NCI-H2196 (cell line): ENCODE measurements around the gene CPNE6.
"Not testable (repeated sequence)": the region's sequence is repeated elsewhere in the genome, so short reads cannot be mapped to it uniquely, and the experiment has no call there.

Experiments
- DNase-seq: peaks from one replicate; lab custom pipeline; 2025; ENCODE audit not compliant: unreplicated experiment; lab: John Stamatoyannopoulos, UW

The CPNE6 gene

GRCh38 chr14:24071144-24071697, at the start of gene CPNE6:
Gene CPNE6 (plus strand): TSS chr14:24071562. CDS start chr14:24072937, 1,375 bp downstream.
- no peak for DNase-seq

- DNase-seq: not testable (repeated sequence)
Observed at GRCh38 chr14:24024939-24025418, 46.4 kb upstream of the CPNE6 start.

DNA sequence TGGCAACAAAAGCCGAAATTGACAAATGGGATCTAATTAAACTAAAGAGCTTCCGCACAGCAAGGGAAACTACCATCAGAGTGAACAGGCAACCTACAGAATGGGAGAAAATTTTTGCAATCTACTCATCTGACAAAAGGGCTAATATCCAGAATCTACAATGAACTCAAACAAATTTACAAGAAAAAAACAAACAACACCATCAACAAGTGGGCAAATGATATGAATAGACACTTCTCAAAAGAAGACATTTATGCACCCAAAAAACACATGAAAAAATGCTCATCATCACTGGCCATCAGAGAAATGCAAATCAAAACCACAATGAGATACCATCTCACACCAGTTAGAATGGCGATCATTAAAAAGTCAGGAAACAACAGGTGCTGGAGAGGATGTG, 41.7 kb upstream of the CPNE6 start:
- DNase-seq: not testable (repeated sequence)

- not testable (repeated sequence) for DNase-seq
Observed at GRCh38 chr14:24031331-24031730, 40.0 kb upstream of the CPNE6 start.

DNA sequence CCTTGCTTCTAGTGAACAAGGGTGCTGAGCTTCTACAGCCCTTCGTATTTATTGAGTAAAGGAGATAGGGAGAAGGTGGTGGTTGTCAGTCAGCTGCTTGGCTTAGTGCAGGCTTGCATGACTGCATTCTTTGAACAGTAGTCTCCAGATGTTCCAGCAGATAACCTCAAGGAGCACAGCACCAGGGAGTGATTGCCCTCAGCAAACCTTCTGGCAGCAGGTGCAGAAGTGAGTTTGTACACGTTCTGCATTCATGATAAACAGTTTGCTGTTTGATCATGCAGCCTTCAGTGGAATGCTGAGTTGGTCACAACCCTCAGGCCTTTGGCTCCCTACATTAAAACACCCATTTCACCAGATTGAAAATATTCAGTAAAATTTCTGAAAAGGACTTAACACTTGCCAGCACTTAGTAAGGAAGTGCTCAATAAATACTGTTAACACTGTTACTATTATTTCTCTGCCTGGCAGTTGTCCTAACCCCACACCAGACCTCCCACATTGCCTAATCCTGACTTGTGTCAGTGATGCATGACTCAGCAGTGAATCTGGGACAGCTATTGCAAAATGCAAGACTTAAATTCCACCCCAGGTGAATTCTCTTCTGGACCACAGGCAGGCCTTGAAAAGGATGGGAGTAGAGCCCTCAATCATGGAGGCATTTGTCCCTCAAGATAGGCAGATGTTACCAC, 38.5 kb upstream of the CPNE6 start:
- DNase-seq: no peak

- DNase-seq: peak; percentile 29
Observed at GRCh38 chr14:24035769-24036168, 35.6 kb upstream of the CPNE6 start.

GRCh38 chr14:24036169-24036962, 35.0 kb upstream of the CPNE6 start:
- DNase-seq: peak; percentile 79

DNA sequence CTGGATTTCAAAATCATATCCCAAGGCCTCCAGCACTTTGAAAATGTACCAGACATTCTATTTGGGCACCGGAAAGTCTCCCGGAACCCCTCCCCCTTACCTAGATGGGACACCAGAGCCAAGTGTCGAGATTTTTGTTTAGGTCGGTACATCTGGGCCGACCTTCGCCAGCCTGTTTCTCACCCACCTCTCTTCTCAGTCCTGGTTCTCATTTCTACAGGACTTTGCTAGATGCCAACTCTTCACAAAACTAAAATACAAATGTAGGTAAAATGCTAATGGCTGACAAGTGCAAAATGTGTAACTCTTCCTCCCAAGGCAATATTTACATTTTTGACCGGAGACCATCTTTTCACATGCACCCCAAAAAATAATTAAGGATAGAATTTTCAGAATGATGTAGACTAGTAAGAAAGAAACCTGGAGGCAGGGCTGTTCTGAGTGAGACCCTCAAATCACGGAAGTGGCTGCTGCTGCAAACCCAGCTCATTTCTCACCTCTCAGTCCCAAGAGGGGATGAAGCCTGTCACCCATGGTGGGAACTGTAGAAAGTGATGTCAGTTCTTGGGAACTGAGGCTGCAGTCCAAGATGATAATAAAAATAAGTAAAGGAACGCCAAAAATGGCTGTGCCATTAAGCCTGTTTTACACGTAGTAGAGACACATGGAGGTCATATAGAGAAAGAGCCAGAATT, 34.3 kb upstream of the CPNE6 start:
- not testable (repeated sequence) for DNase-seq

GRCh38 chr14:24037658-24038037, 33.7 kb upstream of the CPNE6 start:
- DNase-seq: no peak

DNA sequence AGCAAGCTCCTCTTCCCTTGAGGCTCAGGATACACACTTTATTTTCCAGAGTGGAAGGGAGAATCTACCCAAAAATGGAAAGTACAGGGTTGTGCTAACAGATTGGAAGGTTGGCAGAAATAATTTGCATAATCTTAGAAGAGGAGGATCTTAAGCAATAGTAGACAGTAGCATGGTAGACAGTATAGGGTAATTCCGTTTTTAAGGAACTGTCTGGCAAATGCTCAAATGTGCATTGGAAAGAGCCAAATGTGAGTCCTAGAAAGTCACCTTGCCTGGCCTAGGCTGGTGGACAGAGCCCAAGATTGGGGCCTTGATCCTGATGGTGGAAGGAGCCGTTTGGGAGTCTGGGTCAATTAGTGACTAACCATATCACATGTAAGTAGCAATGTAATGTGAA, 32.7 kb upstream of the CPNE6 start:
- DNase-seq: no peak

- DNase-seq: no peak
Observed at GRCh38 chr14:24040692-24041091, 30.7 kb upstream of the CPNE6 start.

- DNase-seq: no peak
Observed at GRCh38 chr14:24042746-24043145, 28.6 kb upstream of the CPNE6 start.

DNA sequence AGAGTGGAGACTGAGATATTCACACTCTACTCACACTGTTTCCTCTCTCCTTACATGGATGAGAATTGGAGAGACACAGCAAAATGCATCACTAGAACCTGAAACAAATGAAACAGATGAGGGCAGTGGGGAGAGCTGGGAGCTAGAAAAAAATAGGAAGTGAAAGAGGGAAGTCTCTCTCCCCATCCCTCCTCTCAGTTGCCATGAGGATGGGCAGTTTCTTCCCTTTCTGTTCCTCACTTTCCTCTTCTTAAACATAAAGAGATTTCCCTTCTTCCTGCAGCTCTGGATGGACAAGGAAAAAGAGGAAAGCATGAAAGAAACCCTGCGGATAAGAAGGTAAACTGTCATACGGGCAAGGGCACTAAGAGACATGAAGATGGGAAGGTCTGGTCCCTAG, 22.4 kb upstream of the CPNE6 start:
- not testable (repeated sequence) for DNase-seq

DNA sequence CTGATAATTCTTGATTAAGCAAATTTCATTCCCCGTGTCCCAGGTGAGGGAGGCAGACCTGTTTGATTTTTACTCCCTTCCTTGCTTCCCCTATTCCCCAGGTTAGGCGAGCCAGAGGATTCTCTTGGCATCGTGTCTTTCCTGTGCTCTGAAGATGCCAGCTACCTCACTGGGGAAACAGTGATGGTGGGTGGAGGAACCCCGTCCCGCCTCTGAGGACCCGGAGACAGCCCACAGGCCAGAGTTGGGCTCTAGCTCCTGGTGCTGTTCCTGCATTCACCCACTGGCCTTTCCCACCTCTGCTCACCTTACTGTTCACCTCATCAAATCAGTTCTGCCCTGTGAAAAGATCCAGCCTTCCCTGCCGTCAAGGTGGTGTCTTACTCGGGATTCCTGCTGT, 20.6 kb upstream of the CPNE6 start:
- DNase-seq: not testable (repeated sequence)

DNA sequence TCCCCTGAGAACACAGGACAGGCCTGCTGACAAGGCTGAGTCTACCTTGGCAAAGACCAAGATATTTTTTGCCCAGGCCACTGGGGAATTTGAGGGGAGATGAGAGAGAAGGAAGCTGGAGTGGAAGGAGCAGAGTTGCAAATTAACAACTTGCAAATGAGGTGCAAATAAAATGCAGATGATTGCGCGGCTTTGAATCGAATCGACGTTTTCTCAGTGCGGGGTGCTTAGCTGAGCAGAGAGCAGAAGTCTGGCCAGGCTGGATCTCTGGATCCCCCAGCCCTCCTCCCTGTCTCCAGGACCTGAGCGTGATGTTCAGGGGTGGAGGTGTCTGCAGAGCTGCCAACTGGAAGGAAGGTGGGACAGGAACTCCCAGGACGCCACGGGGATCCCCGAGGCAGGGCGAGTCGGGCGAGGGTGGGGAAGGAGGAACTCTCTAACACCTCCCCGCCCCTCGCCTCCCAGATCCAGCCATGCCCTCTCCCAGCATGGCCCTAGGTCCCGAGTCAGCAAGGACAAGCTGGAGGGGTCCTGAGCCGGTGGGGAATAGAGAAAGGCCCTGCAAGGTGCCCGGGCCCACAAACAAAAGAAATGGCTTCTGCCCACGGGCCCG, 20.1 kb upstream of the CPNE6 start:
- DNase-seq: no peak

- peak; percentile 77 for DNase-seq
Observed at GRCh38 chr14:24051789-24052655, 19.3 kb upstream of the CPNE6 start, which contains the start of gene CARMIL3. Gene CARMIL3 (plus strand): TSS chr14:24052009. CDS start chr14:24052154, 145 bp downstream.

GRCh38 chr14:24052656-24053547, 18.5 kb upstream of the CPNE6 start:
- DNase-seq: no peak

DNA sequence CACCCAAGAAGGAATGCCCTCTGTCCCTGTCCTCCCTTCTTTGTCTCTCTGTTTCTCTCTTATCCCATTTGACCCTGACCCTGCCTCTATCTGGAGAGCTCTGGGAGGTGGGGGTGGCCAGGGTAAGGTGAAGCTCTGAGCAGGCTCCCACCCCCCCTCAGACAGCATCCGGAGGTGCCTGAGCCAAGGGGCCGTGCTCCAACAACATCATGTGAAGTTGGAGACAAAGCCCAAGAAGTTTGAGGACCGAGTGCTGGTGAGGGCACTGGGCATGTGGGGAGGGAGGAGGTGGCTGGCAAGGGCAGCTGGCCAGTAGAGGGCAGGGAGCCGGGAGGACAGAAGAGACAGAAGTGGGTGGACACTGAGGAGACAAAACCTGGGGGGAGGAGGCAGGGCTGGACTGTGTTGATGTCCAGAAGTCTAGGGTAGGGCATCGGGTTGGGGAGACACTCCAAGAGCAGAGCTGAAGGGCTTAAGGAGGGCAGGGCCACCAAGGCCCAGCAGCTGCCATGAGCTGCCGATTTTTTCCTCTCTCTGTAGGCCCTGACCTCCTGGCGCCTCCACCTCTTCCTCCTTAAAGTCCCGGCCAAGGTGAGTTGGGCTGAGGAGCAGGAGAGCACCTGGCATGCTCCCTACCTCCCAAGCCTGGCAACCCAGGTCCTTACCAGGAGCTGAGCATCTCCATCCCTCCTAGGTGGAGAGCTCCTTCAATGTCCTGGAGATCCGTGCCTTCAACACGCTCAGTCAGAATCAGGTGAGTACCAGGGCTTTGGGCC, 17.6 kb upstream of the CPNE6 start:
- DNase-seq: no peak
